Spleen (tissue), 11 donors: Measurements from ENCODE around the gene AFDN. TPM values are rescaled to one million over a fixed set of nuclear protein-coding genes. Genes with fewer than 3 reads are reported as not detected.

Experiments
- DNase-seq: peaks from one replicate; pipeline ENCODE4 v3.0.0-alpha.2; 2020
- H3K27ac ChIP-seq, 8 donors: fragments of 200-600 bp; sonication (generic) in 7 of 8; 1 replicate in 4 of 8; 2 replicates in 4 of 8; pipeline versions ENCODE4 v1.5.0 to v1.8.0; 2016 to 2021; ENCODE audit warnings: inconsistent platforms in 4 of 8, mild to moderate bottlenecking in 4 of 8, moderate library complexity in 1 of 8
- H3K27me3 ChIP-seq, 7 donors: fragments of 200-600 bp; sonication (generic) in 6 of 7; replicated peaks in 1 of 7; 1 replicate in 4 of 7; 2 replicates in 3 of 7; pipeline versions ENCODE4 v1.5.0 to v1.8.0; 2016 to 2021; ENCODE audit warnings: inconsistent platforms in 3 of 7, mild to moderate bottlenecking in 1 of 7
- H3K36me3 ChIP-seq, 6 donors: fragments of 200-600 bp; sonication (generic) in 5 of 6; 1 replicate in 4 of 6; 2 replicates in 2 of 6; pipeline versions ENCODE4 v1.5.0 to v1.8.0; 2016 to 2021; ENCODE audit warnings: inconsistent platforms in 2 of 6
- H3K4me1 ChIP-seq, 6 donors: fragments of 200-600 bp; sonication (generic) in 5 of 6; 1 replicate in 3 of 6; 2 replicates in 3 of 6; pipeline versions ENCODE4 v1.5.0 to v1.8.0; 2016 to 2021; ENCODE audit warnings: inconsistent platforms in 3 of 6
- H3K4me3 ChIP-seq, 8 donors: fragments of 200-600 bp; sonication (generic) in 7 of 8; 1 replicate in 4 of 8; 2 replicates in 4 of 8; pipeline versions ENCODE4 v1.5.0 to v1.8.0; 2016 to 2021; ENCODE audit warnings: inconsistent platforms in 4 of 8, mild to moderate bottlenecking in 4 of 8, moderate library complexity in 2 of 8
- H3K9me3 ChIP-seq, 8 donors: fragments of 200-600 bp; sonication (generic) in 7 of 8; 1 replicate in 4 of 8; 2 replicates in 4 of 8; pipeline versions ENCODE4 v1.5.0 to v1.8.0; 2016 to 2021; ENCODE audit warnings: inconsistent platforms in 4 of 8
- CTCF ChIP-seq, 11 experiments: fragments of 200-600 bp in 7 of 11; fragments of 450-650 bp in 4 of 11; sonication (generic) in 4 of 11; IDR thresholded peaks in 8 of 11; conservative IDR thresholded peaks in 3 of 11; 1 replicate in 7 of 11; 2 replicates in 4 of 11; pipeline versions ENCODE4 v1.4.0 to v1.8.0; 2016 to 2021; ENCODE audit warnings: antibody characterized with exemption in 11 of 11, inconsistent platforms in 4 of 11, mild to moderate bottlenecking in 1 of 11
- POLR2A ChIP-seq, 3 donors: fragments of 450-650 bp; IDR thresholded peaks; one replicate each; pipeline ENCODE4 v1.5.1; 2017; ENCODE audit warnings: antibody characterized with exemption in 3 of 3, mild to moderate bottlenecking in 1 of 3
- POLR2AphosphoS5 ChIP-seq, 3 donors: sonication (generic); formaldehyde crosslinking; IDR thresholded peaks; one replicate each; pipeline ENCODE4 v1.5.1; 2017; ENCODE audit warnings: antibody characterized with exemption in 3 of 3
- WGBS, 5 donors: extraction: QIAGEN DNeasy Blood & Tissue Kit in 3 of 5; methylation state at CpG; one replicate each; pipeline versions ENCODE4 v1.1.5 to v1.1.7; 2013 to 2018; 5-methylcytosine and 5-hydroxymethylcytosine counted together
- intact Hi-C: fragments of 100-400 bp; cut with DNase I; formaldehyde crosslinking; loops from one replicate; pipeline ENCODE4 v1.15.0; 2023; ENCODE audit warnings: low total_unique reads
- polyA plus RNA-seq, 3 donors: library from polyadenylated mRNA; stranded (reverse); fragments of 200-250 nt; gene quantifications; one replicate each; pipeline ENCODE4 v1.2.1, GENCODE V29; 2013
- total RNA-seq, 7 donors: library from RNA; depleted of rRNA in 3 of 7; stranded (reverse); fragments of >200 nt in 3 of 7; fragmentation: NEBNext Ultra II Directional in 4 of 7; extraction: Animal tissue kit (Norgen Biotek cat#: 25700) in 4 of 7; gene quantifications; one replicate each; pipeline versions ENCODE4 v1.1.0 to v1.2.1, GENCODE V29; 2016 to 2021
- donor health status: healthy with polysubstance abuse.
- donor health status: DM: no; HTN: no; CAD: no; lungs with moderate emphysema.
- donor health status: DM: no; HTN: no; CAD: no.
- donor health status: Bipolar disorder and iron deficiency.
- donor health status: healthy.
- donor health status: DM: no; HTN: no; CAD: no.
- donor health status: DM: yes; HTN: yes; CAD: no.

The AFDN gene
- total and polyA plus RNA-seq, 10 donors, result 7.4 to 148 (median 102) TPM

- no peaks in the 10 kb centered on the region for H3K9me3 ChIP-seq
- peaks cover 0 to 23% (median 12%) of the 10 kb centered on the region in 6 donors for H3K4me1 ChIP-seq
- no peaks in the 10 kb centered on the region for H3K27me3 ChIP-seq
- no peaks in the 10 kb centered on the region for H3K36me3 ChIP-seq
- DNase-seq, result no peak
- H3K4me3 ChIP-seq, result no peak overlapping the region
- 41 to 77% (median 64%) methylated on average over 7 of the region's 7 CpGs for WGBS, 5 donors
- intact Hi-C loops, result no loop called here
- H3K27ac ChIP-seq, result peak overlapping the region in 3 of 8 donors; percentile 3 to 28 (median 15)
- TF ChIP-seq CTCF (IDR thresholded peaks at IDR 0.05 in 8 of 11, conservative IDR thresholded peaks at IDR 0.05 in 3 of 11), result no peak
- no peak for TF ChIP-seq POLR2A (IDR thresholded peaks at IDR 0.05)
These were observed 13.9 kb downstream of the AFDN start for GRCh38 chr6:167840526-167841179.

- DNase-seq, result no peak
- Histone ChIP-seq H3K36me3 (no peaks in the 10 kb centered on the region), H3K27ac (no peak overlapping the region), H3K4me1 (peaks cover 0 to 21% (median 12%) of the 10 kb centered on the region in 6 donors), H3K9me3 (no peaks in the 10 kb centered on the region), H3K27me3 (no peaks in the 10 kb centered on the region), H3K4me3 (no peak overlapping the region)
- TF ChIP-seq POLR2A (IDR thresholded peaks at IDR 0.05), result no peak
- TF ChIP-seq POLR2AphosphoS5 (IDR thresholded peaks at IDR 0.05), result no peak
- no peak for TF ChIP-seq CTCF (IDR thresholded peaks at IDR 0.05 in 8 of 11, conservative IDR thresholded peaks at IDR 0.05 in 3 of 11)
- intact Hi-C loops, result no loop called here
These were observed 15.3 kb downstream of the AFDN start for GRCh38 chr6:167841981-167842380.

GRCh38 chr6:167842457-167842856, 15.7 kb downstream of the AFDN start:
- Histone ChIP-seq H3K4me1 (peaks cover 0 to 23% (median 12%) of the 10 kb centered on the region in 6 donors), H3K9me3 (no peaks in the 10 kb centered on the region), H3K4me3 (no peak overlapping the region), H3K27me3 (no peaks in the 10 kb centered on the region), H3K27ac (no peak overlapping the region), H3K36me3 (no peaks in the 10 kb centered on the region)
- intact Hi-C loops, result no loop called here
- 44 to 59% (median 48%) methylated on average over 1 of the region's 1 CpG for WGBS, 5 donors
- TF ChIP-seq POLR2A (IDR thresholded peaks at IDR 0.05) (no peak), CTCF (IDR thresholded peaks at IDR 0.05 in 8 of 11, conservative IDR thresholded peaks at IDR 0.05 in 3 of 11) (no peak), POLR2AphosphoS5 (IDR thresholded peaks at IDR 0.05) (no peak)
- DNase-seq, result no peak

GRCh38 chr6:167843023-167843422, 16.3 kb downstream of the AFDN start:
- Histone ChIP-seq H3K4me3 (no peak overlapping the region), H3K9me3 (no peaks in the 10 kb centered on the region), H3K27ac (no peak overlapping the region), H3K4me1 (peaks cover 0 to 28% (median 12%) of the 10 kb centered on the region in 6 donors), H3K36me3 (no peaks in the 10 kb centered on the region), H3K27me3 (no peaks in the 10 kb centered on the region)
- DNase-seq, result no peak
- TF ChIP-seq CTCF (IDR thresholded peaks at IDR 0.05 in 8 of 11, conservative IDR thresholded peaks at IDR 0.05 in 3 of 11) (no peak), POLR2AphosphoS5 (IDR thresholded peaks at IDR 0.05) (no peak), POLR2A (IDR thresholded peaks at IDR 0.05) (no peak)
- 86 to 97% (median 94%) methylated on average over 1 of the region's 1 CpG for WGBS, 5 donors
- intact Hi-C loops, result no loop called here
